Measurements from ENCODE around the gene CGB1.
A peak's percentile ranks its signal among the peaks of the same experiment; 100 is the strongest.

Gene CGB1

GRCh38 chr19:49017666-49018351, 18.9 kb downstream of the CGB1 start:
- TF ChIP-seq, protein P1, sequence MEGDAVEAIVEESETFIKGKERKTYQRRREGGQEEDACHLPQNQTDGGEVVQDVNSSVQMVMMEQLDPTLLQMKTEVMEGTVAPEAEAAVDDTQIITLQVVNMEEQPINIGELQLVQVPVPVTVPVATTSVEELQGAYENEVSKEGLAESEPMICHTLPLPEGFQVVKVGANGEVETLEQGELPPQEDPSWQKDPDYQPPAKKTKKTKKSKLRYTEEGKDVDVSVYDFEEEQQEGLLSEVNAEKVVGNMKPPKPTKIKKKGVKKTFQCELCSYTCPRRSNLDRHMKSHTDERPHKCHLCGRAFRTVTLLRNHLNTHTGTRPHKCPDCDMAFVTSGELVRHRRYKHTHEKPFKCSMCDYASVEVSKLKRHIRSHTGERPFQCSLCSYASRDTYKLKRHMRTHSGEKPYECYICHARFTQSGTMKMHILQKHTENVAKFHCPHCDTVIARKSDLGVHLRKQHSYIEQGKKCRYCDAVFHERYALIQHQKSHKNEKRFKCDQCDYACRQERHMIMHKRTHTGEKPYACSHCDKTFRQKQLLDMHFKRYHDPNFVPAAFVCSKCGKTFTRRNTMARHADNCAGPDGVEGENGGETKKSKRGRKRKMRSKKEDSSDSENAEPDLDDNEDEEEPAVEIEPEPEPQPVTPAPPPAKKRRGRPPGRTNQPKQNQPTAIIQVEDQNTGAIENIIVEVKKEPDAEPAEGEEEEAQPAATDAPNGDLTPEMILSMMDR (IDR thresholded peaks at IDR 0.05; ENCODE audit: insufficient read depth, low read length, poor library complexity, severe bottlenecking): peak; percentile 78
- peaks cover 9% of the 10 kb centered on the region for H3K36me3 ChIP-seq (ENCODE audit: control insufficient read depth, insufficient read depth, low read length)
- peak overlapping the region; percentile 39 for H3K4me3 ChIP-seq (replicated peaks; ENCODE audit: low read depth, low read length)
- no peaks in the 10 kb centered on the region for H3K27me3 ChIP-seq (replicated peaks; ENCODE audit: control insufficient read depth, insufficient read depth, low read length)
- peak; percentile 74 for DNase-seq (ENCODE audit: extremely low read depth, insufficient read length)

DNA sequence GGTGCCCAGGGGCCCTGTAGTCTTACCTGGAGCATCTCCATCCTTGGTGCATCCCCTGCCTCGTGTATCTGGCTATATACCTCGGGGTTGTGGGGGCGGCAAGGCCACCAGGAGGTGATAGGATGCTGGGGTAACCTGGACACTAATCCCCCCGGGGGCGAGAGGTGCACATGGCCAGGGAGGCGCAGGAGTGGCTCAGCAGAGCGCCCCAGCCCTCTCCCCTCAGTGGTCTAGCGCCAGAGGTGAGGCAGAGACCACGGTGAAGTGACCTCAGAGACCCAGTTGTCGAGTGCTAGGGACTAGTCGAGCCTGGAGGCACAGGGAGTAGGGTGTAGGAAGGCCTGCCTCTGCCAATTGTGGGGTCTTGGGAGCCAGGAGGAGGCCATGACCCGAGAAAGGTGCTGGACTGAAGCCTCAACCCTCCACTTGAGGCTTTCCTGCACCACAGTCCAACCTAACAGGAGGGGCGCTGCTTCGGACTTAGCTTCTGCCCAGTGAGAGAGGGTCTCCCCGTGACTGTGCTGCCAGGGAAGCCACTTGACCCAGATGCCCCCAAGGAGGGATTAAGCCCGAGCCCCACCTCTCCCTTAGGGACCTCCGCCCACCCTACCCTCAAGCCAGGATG, 19.5 kb downstream of the CGB1 start, which contains the start of gene LHB:
TSS of gene LHB (minus strand) at position 51 of the 625 bp plus-strand sequence. CDS start at position 41, 10 bp downstream.
- TF ChIP-seq, protein P1 (IDR thresholded peaks at IDR 0.05; ENCODE audit: insufficient read depth, low read length, poor library complexity, severe bottlenecking): no peak
- no peak for DNase-seq (ENCODE audit: extremely low read depth, insufficient read length)
- Histone ChIP-seq H3K4me3 (replicated peaks; ENCODE audit: low read depth, low read length) (peak within 1 kb of the TSS; percentile 39), H3K36me3 (ENCODE audit: control insufficient read depth, insufficient read depth, low read length) (peaks cover 9% of the 10 kb centered on the region), H3K27me3 (replicated peaks; ENCODE audit: control insufficient read depth, insufficient read depth, low read length) (no peaks in the 10 kb centered on the region)

GRCh38 chr19:49016067-49016839, 20.4 kb downstream of the CGB1 start:
- no peak for DNase-seq (ENCODE audit: extremely low read depth, insufficient read length)
- peaks cover 16% of the 10 kb centered on the region for H3K36me3 ChIP-seq (ENCODE audit: control insufficient read depth, insufficient read depth, low read length)
- H3K27me3 ChIP-seq (replicated peaks; ENCODE audit: control insufficient read depth, insufficient read depth, low read length): no peaks in the 10 kb centered on the region
- no peak overlapping the region for H3K4me3 ChIP-seq (replicated peaks; ENCODE audit: low read depth, low read length)
- TF ChIP-seq, protein P1 (IDR thresholded peaks at IDR 0.05; ENCODE audit: insufficient read depth, low read length, poor library complexity, severe bottlenecking): no peak

DNA sequence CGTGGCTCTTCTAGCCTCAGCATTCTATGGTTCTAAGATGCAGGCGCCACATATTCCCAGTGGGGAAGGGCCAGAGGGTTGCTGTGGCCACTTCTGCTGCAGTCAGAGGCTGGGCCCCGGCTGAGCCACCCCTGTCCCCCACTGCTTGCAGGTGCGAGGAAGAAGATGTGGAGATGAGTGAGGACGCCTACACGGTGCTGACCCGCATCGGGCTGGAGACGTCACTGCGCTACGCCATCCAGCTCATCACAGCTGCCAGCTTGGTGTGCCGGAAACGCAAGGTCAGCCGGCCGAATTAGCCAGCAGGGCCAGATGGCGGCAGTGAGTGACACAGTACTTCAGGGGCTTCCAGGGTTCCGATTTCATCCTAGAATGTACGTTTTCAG, 21.8 kb downstream of the CGB1 start:
- Histone ChIP-seq H3K4me3 (replicated peaks; ENCODE audit: low read depth, low read length) (no peak overlapping the region), H3K36me3 (ENCODE audit: control insufficient read depth, insufficient read depth, low read length) (peaks cover 23% of the 10 kb centered on the region), H3K27me3 (replicated peaks; ENCODE audit: control insufficient read depth, insufficient read depth, low read length) (no peaks in the 10 kb centered on the region)
- TF ChIP-seq, protein P1 (IDR thresholded peaks at IDR 0.05; ENCODE audit: insufficient read depth, low read length, poor library complexity, severe bottlenecking): no peak
- DNase-seq (ENCODE audit: extremely low read depth, insufficient read length): no peak

GRCh38 chr19:49014123-49014869, 22.4 kb downstream of the CGB1 start:
- Histone ChIP-seq H3K36me3 (ENCODE audit: control insufficient read depth, insufficient read depth, low read length) (peaks cover 24% of the 10 kb centered on the region), H3K4me3 (replicated peaks; ENCODE audit: low read depth, low read length) (no peak overlapping the region), H3K27me3 (replicated peaks; ENCODE audit: control insufficient read depth, insufficient read depth, low read length) (no peaks in the 10 kb centered on the region)
- TF ChIP-seq, protein P1 (IDR thresholded peaks at IDR 0.05; ENCODE audit: insufficient read depth, low read length, poor library complexity, severe bottlenecking): no peak
- DNase-seq (ENCODE audit: extremely low read depth, insufficient read length): no peak
